Skeletal muscle satellite cell (primary cell): Measurements from ENCODE around the gene TCEA3.

ENCODE experiments used
- H3K27me3 ChIP-seq: 2 replicates; pipeline ENCODE4 v1.7.0; 2013; ENCODE audit warnings: low read length; ENCODE audit not compliant: control insufficient read depth, insufficient read depth
- H3K36me3 ChIP-seq: 2 replicates; pipeline ENCODE4 v1.7.0; 2013; ENCODE audit warnings: mild to moderate bottlenecking, control low read depth, low read length; ENCODE audit not compliant: insufficient read depth
- H3K4me1 ChIP-seq: 2 replicates; pipeline ENCODE4 v1.7.0; 2013; ENCODE audit warnings: low read length; ENCODE audit not compliant: control insufficient read depth, insufficient read depth
- H3K4me2 ChIP-seq: 2 replicates; pipeline ENCODE4 v1.7.0; 2013; ENCODE audit warnings: mild to moderate bottlenecking, low read length
- H3K4me3 ChIP-seq: 2 replicates; pipeline ENCODE4 v1.7.0; 2013; ENCODE audit warnings: low read length
- H3K9ac ChIP-seq: 2 replicates; pipeline ENCODE4 v1.7.0; 2013; ENCODE audit warnings: mild to moderate bottlenecking, low read depth, low read length, moderate library complexity
- H3K9me3 ChIP-seq: replicated peaks from 2 replicates; pipeline ENCODE4 v1.7.0; 2013; ENCODE audit warnings: mild to moderate bottlenecking, control low read depth, low read length

TCEA3 gene

GRCh38 chr1:23370330-23370708, 54.2 kb downstream of the TCEA3 start:
- H3K9ac ChIP-seq: peak overlapping the region; percentile 92
- peaks cover 34% of the 10 kb centered on the region for H3K4me1 ChIP-seq

GRCh38 chr1:23369335-23370013, 55.1 kb downstream of the TCEA3 start, which contains the start of gene ZNF436:
Gene ZNF436 (minus strand): TSS chr1:23369836. CDS start chr1:23368005, 1,831 bp downstream.
- peak within 1 kb of the TSS; percentile 85 for H3K4me3 ChIP-seq
- H3K27me3 ChIP-seq: no peaks in the 10 kb centered on the region
- peak within 1 kb of the TSS; percentile 96 for H3K4me2 ChIP-seq
- H3K36me3 ChIP-seq: peaks cover 21% of the 10 kb centered on the region
- H3K9ac ChIP-seq: peak within 1 kb of the TSS; percentile 92
- peaks cover 34% of the 10 kb centered on the region for H3K4me1 ChIP-seq
- H3K9me3 ChIP-seq: no peaks in the 10 kb centered on the region

More at GRCh38 chr1:23370330-23370708, 54.2 kb downstream of the TCEA3 start:
- Histone ChIP-seq H3K4me2 (peak overlapping the region; percentile 96), H3K27me3 (no peaks in the 10 kb centered on the region), H3K9me3 (no peaks in the 10 kb centered on the region), H3K4me3 (peak overlapping the region; percentile 85), H3K36me3 (peaks cover 17% of the 10 kb centered on the region)

GRCh38 chr1:23368562-23369334, 55.8 kb downstream of the TCEA3 start:
- peaks cover 34% of the 10 kb centered on the region for H3K4me1 ChIP-seq
- H3K27me3 ChIP-seq: no peaks in the 10 kb centered on the region
- H3K9ac ChIP-seq: peak overlapping the region; percentile 92
- no peaks in the 10 kb centered on the region for H3K9me3 ChIP-seq
- peaks cover 24% of the 10 kb centered on the region for H3K36me3 ChIP-seq
- H3K4me2 ChIP-seq: peak overlapping the region; percentile 96
- H3K4me3 ChIP-seq: peak overlapping the region; percentile 85

GRCh38 chr1:23367791-23368561, 56.6 kb downstream of the TCEA3 start:
- H3K36me3 ChIP-seq: peaks cover 25% of the 10 kb centered on the region
- H3K4me1 ChIP-seq: peaks cover 34% of the 10 kb centered on the region
- H3K4me2 ChIP-seq: peak overlapping the region; percentile 96
- H3K9ac ChIP-seq: peak overlapping the region; percentile 92
- H3K9me3 ChIP-seq: peaks cover 5% of the 10 kb centered on the region
- no peaks in the 10 kb centered on the region for H3K27me3 ChIP-seq
- peak overlapping the region; percentile 85 for H3K4me3 ChIP-seq

GRCh38 chr1:23367451-23367790, 57.1 kb downstream of the TCEA3 start:
- peaks cover 34% of the 10 kb centered on the region for H3K4me1 ChIP-seq
- peak overlapping the region; percentile 85 for H3K4me3 ChIP-seq
- H3K4me2 ChIP-seq: peak overlapping the region; percentile 96
- peaks cover 31% of the 10 kb centered on the region for H3K36me3 ChIP-seq
- H3K9ac ChIP-seq: peak overlapping the region; percentile 79
- H3K9me3 ChIP-seq: peaks cover 10% of the 10 kb centered on the region
- no peaks in the 10 kb centered on the region for H3K27me3 ChIP-seq

GRCh38 chr1:23366598-23366997, 58.0 kb downstream of the TCEA3 start:
- Histone ChIP-seq H3K9me3 (peaks cover 19% of the 10 kb centered on the region), H3K27me3 (no peaks in the 10 kb centered on the region), H3K9ac (no peak overlapping the region), H3K36me3 (peaks cover 34% of the 10 kb centered on the region), H3K4me2 (peak overlapping the region; percentile 96), H3K4me3 (peak overlapping the region; percentile 85), H3K4me1 (peaks cover 29% of the 10 kb centered on the region)

GRCh38 chr1:23366146-23366545, 58.4 kb downstream of the TCEA3 start:
- H3K9ac ChIP-seq: no peak overlapping the region
- H3K4me1 ChIP-seq: peaks cover 26% of the 10 kb centered on the region
- H3K4me2 ChIP-seq: peak overlapping the region; percentile 96
- H3K27me3 ChIP-seq: no peaks in the 10 kb centered on the region
- peaks cover 38% of the 10 kb centered on the region for H3K36me3 ChIP-seq
- peaks cover 23% of the 10 kb centered on the region for H3K9me3 ChIP-seq
- H3K4me3 ChIP-seq: no peak overlapping the region

- Histone ChIP-seq H3K9ac (no peak overlapping the region), H3K36me3 (peaks cover 60% of the 10 kb centered on the region), H3K27me3 (no peaks in the 10 kb centered on the region), H3K4me1 (peaks cover 6% of the 10 kb centered on the region), H3K9me3 (peaks cover 36% of the 10 kb centered on the region), H3K4me3 (peak overlapping the region; percentile 17), H3K4me2 (no peak overlapping the region)
Observed at GRCh38 chr1:23362218-23362713, 62.3 kb downstream of the TCEA3 start.

GRCh38 chr1:23358310-23358875, 66.2 kb downstream of the TCEA3 start:
- Histone ChIP-seq H3K4me3 (no peak overlapping the region), H3K36me3 (peaks cover 41% of the 10 kb centered on the region), H3K27me3 (no peaks in the 10 kb centered on the region), H3K4me1 (no peaks in the 10 kb centered on the region), H3K4me2 (no peak overlapping the region), H3K9ac (no peak overlapping the region), H3K9me3 (peaks cover 34% of the 10 kb centered on the region)

GRCh38 chr1:23357138-23357908, 67.2 kb downstream of the TCEA3 start:
- no peaks in the 10 kb centered on the region for H3K4me1 ChIP-seq

More at GRCh38 chr1:23357138-23357908, 67.2 kb downstream of the TCEA3 start:
- H3K27me3 ChIP-seq: no peaks in the 10 kb centered on the region
- no peak overlapping the region for H3K4me2 ChIP-seq
- H3K9me3 ChIP-seq: peaks cover 25% of the 10 kb centered on the region
- H3K4me3 ChIP-seq: no peak overlapping the region
- H3K36me3 ChIP-seq: peaks cover 33% of the 10 kb centered on the region
- no peak overlapping the region for H3K9ac ChIP-seq
